Erythroblast (primary cell): ENCODE measurements around the gene PAFAH1B1.

Source experiments
- GATA1 ChIP-seq: IDR thresholded peaks from 2 replicates; pipeline ENCODE4 v1.6.1; 2011; ENCODE audit warnings: low read depth, mild to moderate bottlenecking, control low read depth, low read length, moderate library complexity
- POLR2A ChIP-seq: IDR thresholded peaks from 2 replicates; pipeline ENCODE4 v1.6.1; 2011; ENCODE audit warnings: mild to moderate bottlenecking, low read length

DNA sequence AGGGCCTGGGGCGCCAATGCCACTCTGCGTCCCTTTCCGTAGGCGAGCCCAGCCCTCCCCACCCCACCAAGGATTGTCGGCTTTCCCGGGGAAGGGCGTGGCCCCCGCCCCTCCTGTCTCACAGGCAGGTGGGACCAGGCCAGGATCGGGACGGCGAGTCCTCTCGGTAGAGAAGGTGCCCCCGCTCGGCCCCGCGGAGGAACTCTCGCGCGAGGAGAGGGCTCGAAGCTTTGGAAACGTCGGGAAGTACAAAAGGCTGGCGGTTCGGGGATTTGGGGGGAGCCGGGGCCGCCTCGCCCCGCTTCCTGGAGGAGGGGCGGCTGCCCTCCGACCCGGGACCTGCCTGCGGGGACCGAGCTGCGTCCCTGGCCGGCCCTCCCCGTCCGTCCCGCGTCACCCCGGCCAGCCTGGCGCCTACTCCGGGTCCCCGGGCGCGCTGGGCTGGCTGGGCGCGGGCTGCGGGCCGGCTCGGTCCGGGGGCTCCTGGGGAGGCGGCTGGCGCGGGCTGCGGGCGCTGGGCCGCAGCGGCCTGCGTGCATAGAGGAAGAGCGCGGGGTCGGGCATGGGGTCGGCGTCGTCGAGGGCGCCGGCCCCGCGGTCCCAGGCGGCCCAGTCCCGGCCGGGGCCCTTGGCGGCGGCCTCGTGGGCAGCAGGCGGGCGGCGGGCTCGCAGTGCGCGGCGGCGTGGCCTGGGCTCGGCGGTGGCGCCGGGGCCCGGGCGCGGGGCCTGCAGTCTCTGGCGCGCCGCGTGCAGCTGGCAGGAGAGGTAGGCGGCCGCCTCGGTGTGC lies 130.7 kb downstream of the PAFAH1B1 start:
- no peak for TF ChIP-seq POLR2A
- no peak for TF ChIP-seq GATA1
